Mesendoderm (in vitro differentiated cells): ENCODE results near the gene SELENOP.

Experiments used
- DNase-seq: peaks from one replicate; pipeline ENCODE4 v3.0.0; 2013
- H2AK5ac ChIP-seq: 2 replicates; pipeline ENCODE4 v1.6.1; 2013; ENCODE audit warnings: low read length, inconsistent platforms
- H2BK120ac ChIP-seq: 2 replicates; pipeline ENCODE4 v1.6.1; 2013; ENCODE audit warnings: low read depth, mild to moderate bottlenecking, low read length, moderate library complexity, mixed read lengths
- H2BK15ac ChIP-seq: replicated peaks from 2 replicates; pipeline ENCODE4 v1.6.1; 2013; ENCODE audit warnings: low read depth, mild to moderate bottlenecking, moderate library complexity
- H2BK5ac ChIP-seq: 2 replicates; pipeline ENCODE4 v1.6.1; 2013; ENCODE audit warnings: low read length, inconsistent platforms
- H3K18ac ChIP-seq: 2 replicates; pipeline ENCODE4 v1.6.1; 2013; ENCODE audit warnings: mild to moderate bottlenecking, low read length, mixed read lengths
- H3K23ac ChIP-seq: one replicate; pipeline ENCODE4 v1.6.1; 2013; ENCODE audit warnings: low read length
- H3K27ac ChIP-seq: 2 replicates; pipeline ENCODE4 v1.5.1; 2013; ENCODE audit warnings: low read depth, mild to moderate bottlenecking, inconsistent platforms, low read length, moderate library complexity
- H3K27me3 ChIP-seq: 2 replicates; pipeline ENCODE4 v1.6.1; 2013; ENCODE audit warnings: low read length, control low read depth, mild to moderate bottlenecking, inconsistent platforms; ENCODE audit not compliant: insufficient read depth, poor library complexity
- H3K36me3 ChIP-seq: 2 replicates; pipeline ENCODE4 v1.6.1; 2013; ENCODE audit warnings: low read length, inconsistent platforms; ENCODE audit not compliant: control insufficient read depth, insufficient read depth
- H3K4ac ChIP-seq: one replicate; pipeline ENCODE4 v1.6.1; 2013; ENCODE audit warnings: low read depth, mild to moderate bottlenecking, low read length, moderate library complexity
- H3K4me1 ChIP-seq: 2 replicates; pipeline ENCODE4 v1.6.1; 2013; ENCODE audit warnings: low read depth, low read length, inconsistent platforms; ENCODE audit not compliant: control insufficient read depth
- H3K4me2 ChIP-seq: 2 replicates; pipeline ENCODE4 v1.6.1; 2013; ENCODE audit warnings: low read length
- H3K4me3 ChIP-seq: 2 replicates; pipeline ENCODE4 v1.5.1; 2013; ENCODE audit warnings: mild to moderate bottlenecking, low read length
- H3K56ac ChIP-seq: one replicate; pipeline ENCODE4 v1.6.1; 2013; ENCODE audit warnings: low read length
- H3K79me1 ChIP-seq: 2 replicates; pipeline ENCODE4 v1.6.1; 2013; ENCODE audit warnings: low read length, inconsistent platforms
- H3K79me2 ChIP-seq: 2 replicates; pipeline ENCODE4 v1.6.1; 2013; ENCODE audit warnings: mild to moderate bottlenecking, low read length; ENCODE audit not compliant: control insufficient read depth, insufficient read depth
- H3K9ac ChIP-seq: 2 replicates; pipeline ENCODE4 v1.6.1; 2013; ENCODE audit warnings: low read length, inconsistent platforms
- H4K5ac ChIP-seq: one replicate; pipeline ENCODE4 v1.6.1; 2013; ENCODE audit warnings: low read length
- H4K8ac ChIP-seq: one replicate; pipeline ENCODE4 v1.6.1; 2013; ENCODE audit warnings: low read depth, mild to moderate bottlenecking, control low read depth, low read length, moderate library complexity
- WGBS: extraction: QIAGEN DNeasy Blood & Tissue Kit; methylation state at CpG from one replicate; pipeline ENCODE4 v1.1.7; 2013; ENCODE audit warnings: low lambda C conversion rate, missing lambda C conversion rate; ENCODE audit not compliant: insufficient coverage; ENCODE audit errors: extremely low coverage; 5-methylcytosine and 5-hydroxymethylcytosine counted together

Gene SELENOP

GRCh38 chr5:42768106-42768504 lies 43.6 kb downstream of the SELENOP start:
- Histone ChIP-seq H3K4me2 (no peak overlapping the region), H2BK5ac (no peak overlapping the region), H3K79me2 (no peaks in the 10 kb centered on the region), H3K79me1 (no peaks in the 10 kb centered on the region), H3K18ac (no peak overlapping the region), H3K4me3 (no peak overlapping the region), H3K36me3 (no peaks in the 10 kb centered on the region), H3K56ac (no peak overlapping the region), H4K8ac (no peak overlapping the region), H3K23ac (no peak overlapping the region), H2AK5ac (no peak overlapping the region), H4K5ac (no peak overlapping the region), H3K27ac (no peak overlapping the region), H2BK15ac (no peak overlapping the region), H3K27me3 (no peaks in the 10 kb centered on the region), H3K4ac (no peak overlapping the region), H2BK120ac (no peak overlapping the region), H3K9ac (no peak overlapping the region), H3K4me1 (no peaks in the 10 kb centered on the region)
- no peak for DNase-seq
- no CpG with 5 or more reads among the region's 1 CpG for WGBS

- no peak overlapping the region for H4K8ac ChIP-seq
- no peak overlapping the region for H3K18ac ChIP-seq
- peak overlapping the region; percentile 19 for H2BK15ac ChIP-seq
- H3K27ac ChIP-seq, result no peak overlapping the region
- no CpG with 5 or more reads among the region's 3 CpGs for WGBS
- H3K56ac ChIP-seq, result no peak overlapping the region
- H3K4me1 ChIP-seq, result no peaks in the 10 kb centered on the region
- no peaks in the 10 kb centered on the region for H3K27me3 ChIP-seq
- no peaks in the 10 kb centered on the region for H3K79me1 ChIP-seq
- H3K4ac ChIP-seq, result no peak overlapping the region
- no peak overlapping the region for H3K9ac ChIP-seq
- H2AK5ac ChIP-seq, result no peak overlapping the region
- H3K4me3 ChIP-seq, result no peak overlapping the region
- H2BK120ac ChIP-seq, result no peak overlapping the region
- DNase-seq, result peak; percentile 38
- no peaks in the 10 kb centered on the region for H3K36me3 ChIP-seq
- H4K5ac ChIP-seq, result no peak overlapping the region
- H3K23ac ChIP-seq, result no peak overlapping the region
- no peak overlapping the region for H2BK5ac ChIP-seq
- no peaks in the 10 kb centered on the region for H3K79me2 ChIP-seq
- H3K4me2 ChIP-seq, result no peak overlapping the region
These were observed 44.1 kb downstream of the SELENOP start for GRCh38 chr5:42767491-42768105.

GRCh38 chr5:42761791-42762190 lies 49.9 kb downstream of the SELENOP start:
- no peak overlapping the region for H2AK5ac ChIP-seq
- H3K23ac ChIP-seq, result no peak overlapping the region
- peaks cover 2% of the 10 kb centered on the region for H3K4me1 ChIP-seq
- no peaks in the 10 kb centered on the region for H3K27me3 ChIP-seq
- H3K36me3 ChIP-seq, result no peaks in the 10 kb centered on the region
- no CpG with 5 or more reads among the region's 1 CpG for WGBS
- no peak overlapping the region for H2BK15ac ChIP-seq
- no peak overlapping the region for H3K56ac ChIP-seq
- H4K8ac ChIP-seq, result no peak overlapping the region
- H3K4ac ChIP-seq, result no peak overlapping the region
- no peaks in the 10 kb centered on the region for H3K79me2 ChIP-seq
- H3K4me2 ChIP-seq, result no peak overlapping the region
- H3K27ac ChIP-seq, result no peak overlapping the region
- H2BK120ac ChIP-seq, result no peak overlapping the region
- no peak overlapping the region for H4K5ac ChIP-seq
- H3K18ac ChIP-seq, result no peak overlapping the region
- no peak overlapping the region for H2BK5ac ChIP-seq
- H3K79me1 ChIP-seq, result no peaks in the 10 kb centered on the region
- DNase-seq, result no peak
- no peak overlapping the region for H3K9ac ChIP-seq
- H3K4me3 ChIP-seq, result no peak overlapping the region

GRCh38 chr5:42760426-42760825 lies 51.3 kb downstream of the SELENOP start:
- Histone ChIP-seq H3K4me1 (peaks cover 2% of the 10 kb centered on the region), H4K8ac (no peak overlapping the region), H3K27ac (no peak overlapping the region), H3K27me3 (no peaks in the 10 kb centered on the region), H3K79me1 (no peaks in the 10 kb centered on the region), H3K18ac (no peak overlapping the region), H2AK5ac (no peak overlapping the region), H3K56ac (no peak overlapping the region), H3K9ac (no peak overlapping the region), H4K5ac (no peak overlapping the region), H3K4me3 (no peak overlapping the region), H3K79me2 (no peaks in the 10 kb centered on the region), H2BK5ac (no peak overlapping the region), H3K4me2 (no peak overlapping the region), H2BK15ac (no peak overlapping the region), H2BK120ac (no peak overlapping the region), H3K36me3 (no peaks in the 10 kb centered on the region), H3K23ac (no peak overlapping the region), H3K4ac (no peak overlapping the region)
- no peak for DNase-seq
- WGBS, result no CpG with 5 or more reads among the region's 4 CpGs

- H3K27ac ChIP-seq, result no peak overlapping the region
- DNase-seq, result no peak
- H2AK5ac ChIP-seq, result no peak overlapping the region
- WGBS, result no CpG with 5 or more reads among the region's 2 CpGs
- no peak overlapping the region for H3K56ac ChIP-seq
- H2BK5ac ChIP-seq, result no peak overlapping the region
- H2BK120ac ChIP-seq, result no peak overlapping the region
- no peak overlapping the region for H3K23ac ChIP-seq
- no peak overlapping the region for H2BK15ac ChIP-seq
- no peak overlapping the region for H3K9ac ChIP-seq
- H3K4me1 ChIP-seq, result peaks cover 2% of the 10 kb centered on the region
- H3K36me3 ChIP-seq, result no peaks in the 10 kb centered on the region
- no peaks in the 10 kb centered on the region for H3K79me1 ChIP-seq
- no peak overlapping the region for H3K4ac ChIP-seq
- no peak overlapping the region for H3K18ac ChIP-seq
- no peak overlapping the region for H3K4me2 ChIP-seq
- H3K79me2 ChIP-seq, result no peaks in the 10 kb centered on the region
- H4K5ac ChIP-seq, result no peak overlapping the region
- no peak overlapping the region for H3K4me3 ChIP-seq
- no peak overlapping the region for H4K8ac ChIP-seq
- H3K27me3 ChIP-seq, result no peaks in the 10 kb centered on the region
These were observed 52.2 kb downstream of the SELENOP start for GRCh38 chr5:42759456-42759855.
